Measurements from ENCODE around the gene COL13A1.

DNA sequence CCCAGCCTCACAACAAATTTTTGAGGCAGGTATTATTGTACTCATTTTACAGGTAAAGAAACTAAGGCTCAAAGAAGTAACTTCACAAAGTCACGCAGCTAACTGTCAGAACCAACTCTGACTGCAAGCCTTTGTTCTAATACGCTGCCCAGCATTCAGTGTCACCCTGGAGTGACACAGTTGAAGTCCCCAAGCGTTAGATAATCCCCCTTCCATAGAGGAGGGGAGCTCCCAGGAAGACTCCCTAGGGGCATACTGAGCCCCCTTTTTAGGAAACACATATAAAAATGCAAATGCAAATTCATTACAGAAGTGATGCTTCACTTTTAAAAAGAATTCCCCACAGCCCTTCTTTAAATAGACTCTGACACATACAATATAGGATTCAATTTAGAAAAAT is 150.0 kb downstream of the COL13A1 start:
- TF ChIP-seq, protein P1, sequence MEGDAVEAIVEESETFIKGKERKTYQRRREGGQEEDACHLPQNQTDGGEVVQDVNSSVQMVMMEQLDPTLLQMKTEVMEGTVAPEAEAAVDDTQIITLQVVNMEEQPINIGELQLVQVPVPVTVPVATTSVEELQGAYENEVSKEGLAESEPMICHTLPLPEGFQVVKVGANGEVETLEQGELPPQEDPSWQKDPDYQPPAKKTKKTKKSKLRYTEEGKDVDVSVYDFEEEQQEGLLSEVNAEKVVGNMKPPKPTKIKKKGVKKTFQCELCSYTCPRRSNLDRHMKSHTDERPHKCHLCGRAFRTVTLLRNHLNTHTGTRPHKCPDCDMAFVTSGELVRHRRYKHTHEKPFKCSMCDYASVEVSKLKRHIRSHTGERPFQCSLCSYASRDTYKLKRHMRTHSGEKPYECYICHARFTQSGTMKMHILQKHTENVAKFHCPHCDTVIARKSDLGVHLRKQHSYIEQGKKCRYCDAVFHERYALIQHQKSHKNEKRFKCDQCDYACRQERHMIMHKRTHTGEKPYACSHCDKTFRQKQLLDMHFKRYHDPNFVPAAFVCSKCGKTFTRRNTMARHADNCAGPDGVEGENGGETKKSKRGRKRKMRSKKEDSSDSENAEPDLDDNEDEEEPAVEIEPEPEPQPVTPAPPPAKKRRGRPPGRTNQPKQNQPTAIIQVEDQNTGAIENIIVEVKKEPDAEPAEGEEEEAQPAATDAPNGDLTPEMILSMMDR (IDR thresholded peaks at IDR 0.05) = no peak
- TF ChIP-seq POLR2A (IDR thresholded peaks at IDR 0.05) = no peak

All from adrenal gland (tissue), 5 donors.